Measurements from ENCODE around the gene ADIPOQ.
"Not testable (repeated sequence)": the region's sequence is repeated elsewhere in the genome, so short reads cannot be mapped to it uniquely, and the experiment has no call there.

Gene ADIPOQ

GRCh38 chr3:186865215-186865853, 22.8 kb downstream of the ADIPOQ start:
- H3K79me1 ChIP-seq (ENCODE audit: low read depth, low read length); H4K8ac ChIP-seq (ENCODE audit: low read depth, low read length); H3K27me3 ChIP-seq (ENCODE audit: control insufficient read depth in 3 of 3, insufficient read depth in 3 of 3, low read depth in 1 of 3, low read length in 3 of 3); H3K23ac ChIP-seq (ENCODE audit: low read depth, low read length, poor library complexity); H3K4me1 ChIP-seq (ENCODE audit: control insufficient read depth in 2 of 2, insufficient read depth in 1 of 2, low read depth in 1 of 2, low read length in 2 of 2); H3K14ac ChIP-seq (ENCODE audit: low read length); H2BK15ac ChIP-seq (ENCODE audit: low read length); H3K4me2 ChIP-seq (ENCODE audit: insufficient read depth, low read length, poor library complexity, severe bottlenecking); H3K9me3 ChIP-seq (replicated peaks in 1 of 2; ENCODE audit: control insufficient read depth in 2 of 2, insufficient read depth in 1 of 2, low read depth in 1 of 2, low read length in 2 of 2); H3K4me3 ChIP-seq (ENCODE audit: low read length in 2 of 2); H3K4ac ChIP-seq (ENCODE audit: low read length); H3K18ac ChIP-seq (ENCODE audit: low read length); H2BK5ac ChIP-seq (ENCODE audit: low read length); DNase-seq (ENCODE audit: low spot score); H2BK12ac ChIP-seq (ENCODE audit: low read length); H2BK120ac ChIP-seq (ENCODE audit: low read depth, low read length); H3K9ac ChIP-seq (ENCODE audit: low read depth, low read length, poor library complexity); H4K91ac ChIP-seq (ENCODE audit: low read depth, low read length, poor library complexity); H3K36me3 ChIP-seq (replicated peaks in 1 of 2; ENCODE audit: control insufficient read depth in 2 of 2, insufficient read depth in 2 of 2, low read length in 2 of 2); H2AFZ ChIP-seq (ENCODE audit: low read length); H3K27ac ChIP-seq (replicated peaks; ENCODE audit: low read length); H2AK5ac ChIP-seq (ENCODE audit: low read depth, low read length): not testable (repeated sequence)
- WGBS, 2 donors (ENCODE audit: extremely low coverage in 2 of 2, insufficient read length in 2 of 2, insufficient replicate concordance in 1 of 2): no CpG with 5 or more reads among the region's 13 CpGs

- not testable (repeated sequence) for H2BK12ac ChIP-seq (ENCODE audit: low read length); H3K9ac ChIP-seq (ENCODE audit: low read depth, low read length, poor library complexity); H3K27ac ChIP-seq (replicated peaks; ENCODE audit: low read length); H3K79me1 ChIP-seq (ENCODE audit: low read depth, low read length); H4K91ac ChIP-seq (ENCODE audit: low read depth, low read length, poor library complexity); H3K4me3 ChIP-seq (ENCODE audit: low read length in 2 of 2); H3K18ac ChIP-seq (ENCODE audit: low read length); H2BK15ac ChIP-seq (ENCODE audit: low read length); H3K27me3 ChIP-seq (ENCODE audit: control insufficient read depth in 3 of 3, insufficient read depth in 3 of 3, low read depth in 1 of 3, low read length in 3 of 3); H3K23ac ChIP-seq (ENCODE audit: low read depth, low read length, poor library complexity); H3K4me2 ChIP-seq (ENCODE audit: insufficient read depth, low read length, poor library complexity, severe bottlenecking); H3K14ac ChIP-seq (ENCODE audit: low read length); H2BK120ac ChIP-seq (ENCODE audit: low read depth, low read length); H2AK5ac ChIP-seq (ENCODE audit: low read depth, low read length); H3K4me1 ChIP-seq (ENCODE audit: control insufficient read depth in 2 of 2, insufficient read depth in 1 of 2, low read depth in 1 of 2, low read length in 2 of 2); H4K8ac ChIP-seq (ENCODE audit: low read depth, low read length); H3K9me3 ChIP-seq (replicated peaks in 1 of 2; ENCODE audit: control insufficient read depth in 2 of 2, insufficient read depth in 1 of 2, low read depth in 1 of 2, low read length in 2 of 2); DNase-seq (ENCODE audit: low spot score); H2BK5ac ChIP-seq (ENCODE audit: low read length); H2AFZ ChIP-seq (ENCODE audit: low read length); H3K4ac ChIP-seq (ENCODE audit: low read length); H3K36me3 ChIP-seq (replicated peaks in 1 of 2; ENCODE audit: control insufficient read depth in 2 of 2, insufficient read depth in 2 of 2, low read length in 2 of 2)
- no CpG with 5 or more reads among the region's 5 CpGs for WGBS, 2 donors (ENCODE audit: extremely low coverage in 2 of 2, insufficient read length in 2 of 2, insufficient replicate concordance in 1 of 2)
Measured at GRCh38 chr3:186866095-186866494, 23.6 kb downstream of the ADIPOQ start.

GRCh38 chr3:186869253-186870100, 27.0 kb downstream of the ADIPOQ start:
- H3K4ac ChIP-seq (ENCODE audit: low read length): no peak overlapping the region
- DNase-seq (ENCODE audit: low spot score): no peak
- no peak overlapping the region for H3K4me3 ChIP-seq (ENCODE audit: low read length in 2 of 2)
- no peak overlapping the region for H2BK5ac ChIP-seq (ENCODE audit: low read length)
- no peak overlapping the region for H3K14ac ChIP-seq (ENCODE audit: low read length)
- no peak overlapping the region for H3K18ac ChIP-seq (ENCODE audit: low read length)
- no peaks in the 10 kb centered on the region for H3K9me3 ChIP-seq (replicated peaks in 1 of 2; ENCODE audit: control insufficient read depth in 2 of 2, insufficient read depth in 1 of 2, low read depth in 1 of 2, low read length in 2 of 2)
- H3K79me1 ChIP-seq (ENCODE audit: low read depth, low read length): no peaks in the 10 kb centered on the region
- H4K91ac ChIP-seq (ENCODE audit: low read depth, low read length, poor library complexity): no peak overlapping the region
- H4K8ac ChIP-seq (ENCODE audit: low read depth, low read length): no peak overlapping the region
- H3K9ac ChIP-seq (ENCODE audit: low read depth, low read length, poor library complexity): no peak overlapping the region
- H3K36me3 ChIP-seq (replicated peaks in 1 of 2; ENCODE audit: control insufficient read depth in 2 of 2, insufficient read depth in 2 of 2, low read length in 2 of 2): no peaks in the 10 kb centered on the region
- no peak overlapping the region for H2AFZ ChIP-seq (ENCODE audit: low read length)
- H2BK15ac ChIP-seq (ENCODE audit: low read length): no peak overlapping the region
- H2BK12ac ChIP-seq (ENCODE audit: low read length): no peak overlapping the region
- H3K4me1 ChIP-seq (ENCODE audit: control insufficient read depth in 2 of 2, insufficient read depth in 1 of 2, low read depth in 1 of 2, low read length in 2 of 2): no peaks in the 10 kb centered on the region
- H3K27me3 ChIP-seq (ENCODE audit: control insufficient read depth in 3 of 3, insufficient read depth in 3 of 3, low read depth in 1 of 3, low read length in 3 of 3): no peaks in the 10 kb centered on the region
- H2BK120ac ChIP-seq (ENCODE audit: low read depth, low read length): no peak overlapping the region
- H3K23ac ChIP-seq (ENCODE audit: low read depth, low read length, poor library complexity): no peak overlapping the region
- H2AK5ac ChIP-seq (ENCODE audit: low read depth, low read length): no peak overlapping the region
- H3K27ac ChIP-seq (replicated peaks; ENCODE audit: low read length): no peak overlapping the region
- no CpG with 5 or more reads among the region's 2 CpGs for WGBS, 2 donors (ENCODE audit: extremely low coverage in 2 of 2, insufficient read length in 2 of 2, insufficient replicate concordance in 1 of 2)
- no peak overlapping the region for H3K4me2 ChIP-seq (ENCODE audit: insufficient read depth, low read length, poor library complexity, severe bottlenecking)

GRCh38 chr3:186870421-186871201, 28.1 kb downstream of the ADIPOQ start:
- H2AK5ac ChIP-seq (ENCODE audit: low read depth, low read length): no peak overlapping the region
- H2AFZ ChIP-seq (ENCODE audit: low read length): no peak overlapping the region
- H2BK12ac ChIP-seq (ENCODE audit: low read length): no peak overlapping the region
- H3K4me2 ChIP-seq (ENCODE audit: insufficient read depth, low read length, poor library complexity, severe bottlenecking): no peak overlapping the region
- no peaks in the 10 kb centered on the region for H3K36me3 ChIP-seq (replicated peaks in 1 of 2; ENCODE audit: control insufficient read depth in 2 of 2, insufficient read depth in 2 of 2, low read length in 2 of 2)
- no peak overlapping the region for H3K4ac ChIP-seq (ENCODE audit: low read length)
- DNase-seq (ENCODE audit: low spot score): no peak
- no peaks in the 10 kb centered on the region for H3K4me1 ChIP-seq (ENCODE audit: control insufficient read depth in 2 of 2, insufficient read depth in 1 of 2, low read depth in 1 of 2, low read length in 2 of 2)
- no peak overlapping the region for H3K18ac ChIP-seq (ENCODE audit: low read length)
- no peak overlapping the region for H3K4me3 ChIP-seq (ENCODE audit: low read length in 2 of 2)
- no peak overlapping the region for H2BK120ac ChIP-seq (ENCODE audit: low read depth, low read length)
- H3K14ac ChIP-seq (ENCODE audit: low read length): no peak overlapping the region
- H3K23ac ChIP-seq (ENCODE audit: low read depth, low read length, poor library complexity): no peak overlapping the region
- no peak overlapping the region for H3K9ac ChIP-seq (ENCODE audit: low read depth, low read length, poor library complexity)
- no peaks in the 10 kb centered on the region for H3K27me3 ChIP-seq (ENCODE audit: control insufficient read depth in 3 of 3, insufficient read depth in 3 of 3, low read depth in 1 of 3, low read length in 3 of 3)
- H4K8ac ChIP-seq (ENCODE audit: low read depth, low read length): no peak overlapping the region
- WGBS, 2 donors (ENCODE audit: extremely low coverage in 2 of 2, insufficient read length in 2 of 2, insufficient replicate concordance in 1 of 2): no CpG with 5 or more reads among the region's 5 CpGs
- H2BK5ac ChIP-seq (ENCODE audit: low read length): no peak overlapping the region
- no peak overlapping the region for H3K27ac ChIP-seq (replicated peaks; ENCODE audit: low read length)
- no peak overlapping the region for H4K91ac ChIP-seq (ENCODE audit: low read depth, low read length, poor library complexity)
- no peak overlapping the region for H2BK15ac ChIP-seq (ENCODE audit: low read length)
- H3K79me1 ChIP-seq (ENCODE audit: low read depth, low read length): no peaks in the 10 kb centered on the region
- H3K9me3 ChIP-seq (replicated peaks in 1 of 2; ENCODE audit: control insufficient read depth in 2 of 2, insufficient read depth in 1 of 2, low read depth in 1 of 2, low read length in 2 of 2): no peaks in the 10 kb centered on the region

Data from neuronal stem cell (in vitro differentiated cells).